ENCODE data around the gene PTPN4. TPM values are rescaled to one million over a fixed set of nuclear protein-coding genes. Genes with fewer than 3 reads are reported as not detected.
"Not testable (repeated sequence)": the region's sequence is repeated elsewhere in the genome, so short reads cannot be mapped to it uniquely, and the experiment has no call there.

The PTPN4 gene
- total RNA-seq, 1 experiment from 2014 or later = 15.1 TPM

- DNase-seq (ENCODE audit: low spot score) = no peak
Measured at GRCh38 chr2:120014226-120014980, 254.7 kb downstream of the PTPN4 start.

- no peak for DNase-seq (ENCODE audit: low spot score)
Measured at GRCh38 chr2:120016800-120017199, 257.1 kb downstream of the PTPN4 start.

GRCh38 chr2:120017201-120017600, 257.5 kb downstream of the PTPN4 start:
- DNase-seq (ENCODE audit: low spot score) = no peak

GRCh38 chr2:120018549-120018948, 258.8 kb downstream of the PTPN4 start:
- DNase-seq (ENCODE audit: low spot score) = no peak

DNA sequence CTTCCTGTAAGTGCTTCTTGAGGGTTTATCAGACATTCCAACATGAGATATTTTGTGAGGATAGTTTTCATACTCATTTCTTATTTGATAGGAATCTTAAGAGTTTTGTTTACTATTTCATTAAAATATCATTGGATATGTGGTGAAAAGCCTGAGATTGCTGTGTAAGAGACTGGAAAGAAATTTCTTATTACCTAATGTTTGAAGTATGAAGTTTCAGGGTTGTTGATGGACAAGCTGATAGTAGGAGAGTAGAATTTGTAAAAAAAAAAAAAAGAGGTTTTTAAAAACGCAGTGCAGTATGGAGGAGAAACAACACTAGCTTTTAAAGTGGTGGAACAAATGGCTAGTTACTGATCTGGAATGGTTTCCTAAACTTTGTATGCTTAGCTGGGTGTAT, 260.8 kb downstream of the PTPN4 start:
- no peak for DNase-seq (ENCODE audit: low spot score)

- DNase-seq (ENCODE audit: low spot score) = not testable (repeated sequence)
Measured at GRCh38 chr2:120022505-120022904, 262.8 kb downstream of the PTPN4 start.

DNA sequence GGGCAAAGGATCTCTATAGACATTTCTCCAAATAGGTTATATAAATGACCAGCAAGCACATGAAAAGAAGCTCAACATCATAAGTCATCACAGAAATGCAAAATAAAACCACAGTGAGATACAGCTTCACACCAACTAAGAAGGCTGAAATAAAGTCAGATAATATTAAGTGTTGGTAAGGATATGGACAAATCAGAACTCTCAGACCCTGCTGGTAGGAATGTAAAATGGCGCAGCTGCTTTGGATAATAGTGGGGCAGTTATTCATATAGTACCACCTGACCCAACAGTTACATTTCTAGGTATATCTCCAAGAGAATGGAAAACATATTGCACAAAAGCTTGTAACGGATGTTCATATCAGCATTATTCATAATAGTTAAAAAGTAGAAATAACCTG, 267.2 kb downstream of the PTPN4 start:
- no peak for DNase-seq (ENCODE audit: low spot score)

- no peak for DNase-seq (ENCODE audit: low spot score)
Measured at GRCh38 chr2:120028795-120029194, 269.1 kb downstream of the PTPN4 start.

DNA sequence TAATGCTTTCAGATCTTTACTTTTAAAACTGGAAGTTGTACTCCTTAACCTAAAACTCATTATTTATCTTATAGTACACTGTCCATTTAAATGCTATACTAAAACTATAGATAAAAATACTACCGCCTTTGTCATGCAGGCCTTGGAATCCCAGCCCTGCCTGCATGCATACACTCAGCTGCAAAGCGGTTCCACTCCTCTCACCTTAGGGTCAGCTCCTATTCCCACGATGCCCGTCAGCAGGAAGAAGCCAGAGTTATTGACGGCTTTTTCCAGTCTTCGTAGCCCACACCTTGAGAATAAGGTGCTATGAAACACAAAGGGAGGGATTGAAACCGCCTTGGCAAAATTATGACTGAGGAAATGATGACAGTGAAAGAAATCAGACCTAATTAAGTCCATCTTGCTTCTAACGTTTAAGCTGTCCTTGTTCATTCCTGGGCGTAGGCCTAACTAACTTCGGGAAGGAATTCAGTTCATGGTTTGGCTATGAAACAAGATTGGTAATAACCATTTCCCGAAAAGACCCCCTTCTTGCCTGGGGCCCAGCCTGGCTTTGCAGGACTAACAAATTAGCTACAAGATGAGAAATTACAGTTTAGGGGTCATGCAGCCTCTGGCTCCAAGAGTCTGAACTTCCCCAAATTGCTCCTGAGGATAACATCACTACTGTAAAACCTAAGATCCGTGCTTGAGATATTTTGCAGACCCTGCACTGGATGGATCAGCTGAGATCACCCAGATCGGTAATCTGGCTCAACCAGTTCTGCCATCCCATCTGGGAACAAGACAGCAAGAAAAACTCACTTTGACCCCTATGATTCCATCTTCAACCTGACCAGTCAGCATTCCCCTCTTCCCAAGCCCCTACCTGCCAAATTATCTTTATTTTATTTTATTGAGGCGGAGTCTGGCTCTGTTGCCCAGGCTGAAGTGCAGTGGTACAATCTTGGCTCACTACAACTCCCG, 270.2 kb downstream of the PTPN4 start:
- no peak for DNase-seq (ENCODE audit: low spot score)

DNA sequence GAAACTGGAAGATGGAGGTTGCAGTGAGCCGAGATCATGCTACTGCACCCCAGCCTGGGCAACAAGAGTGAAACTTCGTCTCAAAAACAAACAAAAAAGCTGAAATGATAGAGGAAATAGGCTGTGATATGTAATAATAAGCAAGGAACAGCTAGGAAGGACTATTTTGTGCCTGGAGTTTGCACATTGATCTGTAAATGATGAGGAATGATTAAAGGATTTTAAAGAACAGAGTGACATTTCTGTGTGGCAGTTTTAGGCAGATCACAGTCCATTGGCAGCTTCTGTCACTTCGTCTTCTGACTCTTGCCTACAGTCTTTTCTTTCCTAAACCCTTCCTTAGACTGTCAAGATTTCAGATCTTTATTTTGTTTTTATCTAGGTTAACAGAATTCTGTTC, 272.6 kb downstream of the PTPN4 start:
- no peak for DNase-seq (ENCODE audit: low spot score)

Other genes starting within 250 kb of the PTPN4 start
- not detected in 2 replicates for gene SCTR, start 235.4 kb upstream of the PTPN4 start, total RNA-seq (2014; rRNA removed; shearing (Covaris generic))
- gene CFAP221, start 215.5 kb upstream of the PTPN4 start, total RNA-seq (2014; rRNA removed; shearing (Covaris generic)) = 1.0 TPM in 1 of 2 replicates, not detected in the other
- 16.1 and 17.2 TPM in 2 replicates for gene TMEM177, start 80.7 kb upstream of the PTPN4 start, total RNA-seq (2014; rRNA removed; shearing (Covaris generic))